DMS53 treated with DMSO at 0.1 percent for 48 hours (cell line): ENCODE data around the gene TNS1.

ENCODE experiments used
- DNase-seq: peaks from one replicate; lab custom pipeline; 2025; ENCODE audit not compliant: unreplicated experiment; lab: John Stamatoyannopoulos, UW

TNS1 gene

GRCh38 chr2:217998926-217999594 is 3.7 kb downstream of the TNS1 start:
- no peak for DNase-seq

- DNase-seq = no peak
These were observed 5.3 kb downstream of the TNS1 start for GRCh38 chr2:217997510-217997909.

- DNase-seq = no peak
These were observed 6.4 kb downstream of the TNS1 start for GRCh38 chr2:217996361-217996760.

GRCh38 chr2:217995731-217996231 is 7.0 kb downstream of the TNS1 start:
- no peak for DNase-seq

GRCh38 chr2:217994776-217995274 is 8.0 kb downstream of the TNS1 start:
- DNase-seq = peak; percentile 32

GRCh38 chr2:217993817-217994463 is 8.9 kb downstream of the TNS1 start:
- DNase-seq = no peak

GRCh38 chr2:217993138-217993537 is 9.7 kb downstream of the TNS1 start:
- no peak for DNase-seq

GRCh38 chr2:217992061-217992460 is 10.7 kb downstream of the TNS1 start:
- DNase-seq = no peak

- DNase-seq = no peak
These were observed 11.9 kb downstream of the TNS1 start for GRCh38 chr2:217990791-217991465.

GRCh38 chr2:217990389-217990788 is 12.4 kb downstream of the TNS1 start:
- no peak for DNase-seq

GRCh38 chr2:217989221-217989948 is 13.4 kb downstream of the TNS1 start:
- DNase-seq = no peak

- no peak for DNase-seq
These were observed 14.0 kb downstream of the TNS1 start for GRCh38 chr2:217988840-217989204.

GRCh38 chr2:217988014-217988839 is 14.6 kb downstream of the TNS1 start:
- DNase-seq = peak; percentile 91

GRCh38 chr2:217987391-217987790 is 15.4 kb downstream of the TNS1 start:
- no peak for DNase-seq

- DNase-seq = no peak
These were observed 16.4 kb downstream of the TNS1 start for GRCh38 chr2:217986256-217986961.

GRCh38 chr2:217983276-217984233 is 19.2 kb downstream of the TNS1 start:
- no peak for DNase-seq

GRCh38 chr2:217981971-217982370 is 20.8 kb downstream of the TNS1 start:
- DNase-seq = no peak

GRCh38 chr2:217981084-217981730 is 21.6 kb downstream of the TNS1 start:
- DNase-seq = no peak
